GM12864 (cell line): ENCODE measurements around the gene HIGD1A.

Source experiments
- DNase-seq: peaks from one replicate; pipeline ENCODE4 v3.0.0-alpha.2; 2011; ENCODE audit warnings: low read depth
- H3K4me3 ChIP-seq: 2 replicates; pipeline ENCODE4 v1.5.1; 2011; ENCODE audit warnings: mild to moderate bottlenecking, low read depth, low read length, control low read depth
- CTCF ChIP-seq: IDR thresholded peaks from 2 replicates; pipeline ENCODE4 v1.5.1; 2011; ENCODE audit warnings: low read depth, mild to moderate bottlenecking, moderate library complexity, low read length, control low read depth, inconsistent platforms; ENCODE audit errors: missing control alignments

HIGD1A gene

GRCh38 chr3:42756681-42757213 lies 47.5 kb downstream of the HIGD1A start:
- no peak overlapping the region for H3K4me3 ChIP-seq
- TF ChIP-seq CTCF, result no peak
- no peak for DNase-seq

GRCh38 chr3:42755681-42756578 lies 48.4 kb downstream of the HIGD1A start:
- DNase-seq, result no peak
- H3K4me3 ChIP-seq, result no peak overlapping the region
- peak; percentile 60 for TF ChIP-seq CTCF

- H3K4me3 ChIP-seq, result no peak overlapping the region
- DNase-seq, result no peak
- no peak for TF ChIP-seq CTCF
Measured at GRCh38 chr3:42753757-42754156, 50.5 kb downstream of the HIGD1A start.

GRCh38 chr3:42752961-42753360 lies 51.3 kb downstream of the HIGD1A start:
- no peak for TF ChIP-seq CTCF
- H3K4me3 ChIP-seq, result no peak overlapping the region
- no peak for DNase-seq

GRCh38 chr3:42752441-42752840 lies 51.8 kb downstream of the HIGD1A start:
- DNase-seq, result no peak
- no peak for TF ChIP-seq CTCF
- H3K4me3 ChIP-seq, result no peak overlapping the region

GRCh38 chr3:42751609-42752008 lies 52.7 kb downstream of the HIGD1A start:
- TF ChIP-seq CTCF, result no peak
- DNase-seq, result no peak
- no peak overlapping the region for H3K4me3 ChIP-seq
